Fibroblast of lung (primary cell): ENCODE results near the gene BNIPL. TPM values are rescaled to one million over a fixed set of nuclear protein-coding genes. Genes with fewer than 3 reads are reported as not detected.

Experiments used
- DNase-seq, 2 donors: peaks; one replicate each; pipeline versions ENCODE4 v3.0.0 to v3.0.0-alpha.2; 2010; ENCODE audit warnings: low read depth in 2 of 2
- H2AFZ ChIP-seq: 2 replicates; pipeline ENCODE4 v1.5.1; 2012; ENCODE audit warnings: low read length, control low read depth, inconsistent platforms
- H3K27ac ChIP-seq: 2 replicates; pipeline ENCODE4 v1.5.1; 2011; ENCODE audit warnings: low read length, control low read depth; ENCODE audit not compliant: insufficient read depth
- H3K27me3 ChIP-seq: 2 replicates; pipeline ENCODE4 v1.5.1; 2011; ENCODE audit warnings: mild to moderate bottlenecking, low read length; ENCODE audit not compliant: control insufficient read depth, insufficient read depth
- H3K36me3 ChIP-seq: 2 replicates; pipeline ENCODE4 v1.5.1; 2011; ENCODE audit warnings: low read length; ENCODE audit not compliant: control insufficient read depth, insufficient read depth
- H3K4me1 ChIP-seq: 2 replicates; pipeline ENCODE4 v1.5.1; 2011; ENCODE audit warnings: low read length; ENCODE audit not compliant: control insufficient read depth, insufficient read depth; ENCODE audit errors: extremely low read depth
- H3K4me2 ChIP-seq: 2 replicates; pipeline ENCODE4 v1.5.1; 2011; ENCODE audit warnings: low read length, control low read depth; ENCODE audit not compliant: insufficient read depth; ENCODE audit errors: extremely low read depth
- H3K4me3 ChIP-seq, 4 experiments: fragments of 200-600 bp in 1 of 4; sonication (generic) in 1 of 4; replicated peaks in 1 of 4; 2 replicates each; pipeline ENCODE4 v1.5.1; 2011 to 2016; ENCODE audit warnings: low read length in 4 of 4, low read depth in 3 of 4, mild to moderate bottlenecking in 3 of 4, control low read depth in 2 of 4, inconsistent platforms in 1 of 4, mixed read lengths in 1 of 4; ENCODE audit not compliant: insufficient read depth in 1 of 4; ENCODE audit errors: control extremely low read depth in 1 of 4
- H3K79me2 ChIP-seq: 2 replicates; pipeline ENCODE4 v1.5.1; 2012; ENCODE audit warnings: mild to moderate bottlenecking, low read length, inconsistent platforms; ENCODE audit not compliant: control insufficient read depth, insufficient read depth
- H3K9ac ChIP-seq: 2 replicates; pipeline ENCODE4 v1.5.1; 2011; ENCODE audit warnings: mild to moderate bottlenecking, low read length, control low read depth; ENCODE audit not compliant: insufficient read depth
- H3K9me3 ChIP-seq: 2 replicates; pipeline ENCODE4 v1.5.1; 2012; ENCODE audit warnings: low read depth, low read length; ENCODE audit not compliant: control insufficient read depth, insufficient read depth
- H4K20me1 ChIP-seq: 2 replicates; pipeline ENCODE4 v1.5.1; 2011; ENCODE audit warnings: low read length; ENCODE audit not compliant: control insufficient read depth, insufficient read depth; ENCODE audit errors: extremely low read depth
- EZH2 ChIP-seq: IDR thresholded peaks from 2 replicates; pipeline ENCODE4 v1.5.1; 2012; ENCODE audit warnings: low read length, control low read depth, mild to moderate bottlenecking; ENCODE audit errors: missing control alignments
- polyA minus RNA-seq: library from RNA; depleted of rRNA, polyadenylated mRNA; stranded (reverse); fragments of >200 nt; gene quantifications from 2 replicates; pipeline ENCODE4 v1.2.3, GENCODE V29; 2011; ENCODE audit warnings: low replicate concordance
- polyA plus RNA-seq, 2 donors: library from polyadenylated mRNA; depleted of rRNA in 1 of 2; stranded (reverse) in 1 of 2; unstranded in 1 of 2; fragments of >200 nt; gene quantifications; 2 replicates each; pipeline ENCODE4 v1.2.1, GENCODE V29; 2011 to 2012; ENCODE audit warnings: missing spikeins in 1 of 2
- total RNA-seq: library from RNA; depleted of rRNA; stranded (reverse); fragments of >200 nt; gene quantifications from 2 replicates; pipeline ENCODE4 v1.2.1, GENCODE V29; 2014
- TF ChIP-seq, protein P1 (sequence below), 2 donors: IDR thresholded peaks in 1 of 2; conservative IDR thresholded peaks in 1 of 2; 1 replicate in 1 of 2; 2 replicates in 1 of 2; pipeline ENCODE4 v1.5.1; 2011 to 2012; ENCODE audit warnings: low read length in 2 of 2, control low read depth in 1 of 2, inconsistent platforms in 1 of 2, low read depth in 1 of 2, mild to moderate bottlenecking in 1 of 2

BNIPL gene
- total RNA-seq (under 0.01 and 0.33 TPM in 2 replicates), polyA plus RNA-seq (0.07 and 0.10 TPM in 2 replicates), polyA minus RNA-seq (not detected in 2 replicates)
- 0.17 TPM in 1 of 2 replicates, not detected in the other for polyA plus RNA-seq (2012)

GRCh38 chr1:151036356-151036755 is at the start of gene BNIPL:
Gene BNIPL (plus strand): TSS chr1:151036586. CDS start chr1:151036726, 140 bp downstream.
- Histone ChIP-seq H3K4me1 (no peaks in the 10 kb centered on the region), H3K9ac (no peak within 1 kb of the TSS)

DNA sequence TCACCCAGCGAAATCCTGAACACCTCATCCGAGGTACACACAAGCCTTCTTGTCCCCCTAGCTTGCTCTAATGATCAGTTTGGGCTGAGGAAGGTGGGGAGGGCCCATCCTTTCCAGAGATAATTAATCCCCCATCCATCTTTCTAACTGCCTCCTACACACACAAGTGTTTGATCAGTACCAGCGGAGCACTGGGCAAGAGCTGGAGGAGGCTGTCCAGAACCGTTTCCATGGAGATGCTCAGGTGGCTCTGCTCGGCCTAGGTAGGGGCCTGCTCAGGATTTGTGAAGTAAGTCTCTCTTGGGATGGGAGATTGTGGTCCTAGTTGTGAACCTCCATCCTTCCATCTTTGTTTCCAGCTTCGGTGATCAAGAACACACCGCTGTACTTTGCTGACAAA is 48.5 kb upstream of the BNIPL start:
- H3K36me3 ChIP-seq = no peaks in the 10 kb centered on the region
- DNase-seq = no peak
- no peaks in the 10 kb centered on the region for H3K4me1 ChIP-seq
- TF ChIP-seq EZH2 = no peak
- TF ChIP-seq, protein P1, sequence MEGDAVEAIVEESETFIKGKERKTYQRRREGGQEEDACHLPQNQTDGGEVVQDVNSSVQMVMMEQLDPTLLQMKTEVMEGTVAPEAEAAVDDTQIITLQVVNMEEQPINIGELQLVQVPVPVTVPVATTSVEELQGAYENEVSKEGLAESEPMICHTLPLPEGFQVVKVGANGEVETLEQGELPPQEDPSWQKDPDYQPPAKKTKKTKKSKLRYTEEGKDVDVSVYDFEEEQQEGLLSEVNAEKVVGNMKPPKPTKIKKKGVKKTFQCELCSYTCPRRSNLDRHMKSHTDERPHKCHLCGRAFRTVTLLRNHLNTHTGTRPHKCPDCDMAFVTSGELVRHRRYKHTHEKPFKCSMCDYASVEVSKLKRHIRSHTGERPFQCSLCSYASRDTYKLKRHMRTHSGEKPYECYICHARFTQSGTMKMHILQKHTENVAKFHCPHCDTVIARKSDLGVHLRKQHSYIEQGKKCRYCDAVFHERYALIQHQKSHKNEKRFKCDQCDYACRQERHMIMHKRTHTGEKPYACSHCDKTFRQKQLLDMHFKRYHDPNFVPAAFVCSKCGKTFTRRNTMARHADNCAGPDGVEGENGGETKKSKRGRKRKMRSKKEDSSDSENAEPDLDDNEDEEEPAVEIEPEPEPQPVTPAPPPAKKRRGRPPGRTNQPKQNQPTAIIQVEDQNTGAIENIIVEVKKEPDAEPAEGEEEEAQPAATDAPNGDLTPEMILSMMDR (conservative IDR thresholded peaks at IDR 0.05 in 1 of 2, IDR thresholded peaks at IDR 0.05 in 1 of 2; ENCODE audit: low read depth in 1 of 2, low read length in 2 of 2) = no peak
- no peaks in the 10 kb centered on the region for H4K20me1 ChIP-seq
- H3K9ac ChIP-seq = no peak overlapping the region
- no peaks in the 10 kb centered on the region for H3K9me3 ChIP-seq
- no peak overlapping the region for H3K27ac ChIP-seq
- no peaks in the 10 kb centered on the region for H3K27me3 ChIP-seq
- no peaks in the 10 kb centered on the region for H3K79me2 ChIP-seq
- no peak overlapping the region for H2AFZ ChIP-seq
- no peak overlapping the region for H3K4me2 ChIP-seq
- H3K4me3 ChIP-seq = no peak overlapping the region

More at GRCh38 chr1:151036356-151036755, at the start of gene BNIPL:
- Histone ChIP-seq H3K27ac (no peak within 1 kb of the TSS), H3K4me2 (no peak within 1 kb of the TSS), H4K20me1 (no peaks in the 10 kb centered on the region), H3K36me3 (no peaks in the 10 kb centered on the region), H3K4me3 (no peak within 1 kb of the TSS), H3K27me3 (no peaks in the 10 kb centered on the region), H3K79me2 (no peaks in the 10 kb centered on the region), H2AFZ (no peak within 1 kb of the TSS), H3K9me3 (no peaks in the 10 kb centered on the region)
- TF ChIP-seq EZH2 = no peak
- TF ChIP-seq, protein P1 (conservative IDR thresholded peaks at IDR 0.05 in 1 of 2, IDR thresholded peaks at IDR 0.05 in 1 of 2; ENCODE audit: low read depth in 1 of 2, low read length in 2 of 2) = no peak
- DNase-seq = no peak

DNA sequence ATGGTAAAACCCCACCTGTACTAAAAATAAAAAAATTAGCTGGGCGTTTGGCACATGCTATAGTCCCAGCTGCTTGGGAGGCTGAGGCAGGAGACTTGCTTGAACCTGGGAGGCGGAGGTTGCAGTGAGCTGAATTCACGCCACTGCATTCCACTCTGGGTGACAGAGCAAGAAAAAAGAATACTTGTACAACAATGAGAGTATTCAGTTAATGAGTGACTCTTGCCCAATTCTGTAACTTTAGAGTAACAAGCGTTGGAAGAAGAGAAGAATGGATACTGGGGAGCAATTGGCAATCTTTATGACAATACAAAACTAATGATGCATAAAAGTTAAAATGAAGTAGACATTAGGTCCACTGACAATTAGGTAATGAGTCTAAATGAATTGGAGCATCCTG is 43.8 kb upstream of the BNIPL start:
- peaks cover 2% of the 10 kb centered on the region for H3K36me3 ChIP-seq
- H3K27ac ChIP-seq = no peak overlapping the region
- TF ChIP-seq EZH2 = no peak
- TF ChIP-seq, protein P1 (conservative IDR thresholded peaks at IDR 0.05 in 1 of 2, IDR thresholded peaks at IDR 0.05 in 1 of 2; ENCODE audit: low read depth in 1 of 2, low read length in 2 of 2) = no peak
- no peak overlapping the region for H3K9ac ChIP-seq
- no peaks in the 10 kb centered on the region for H3K9me3 ChIP-seq
- H3K79me2 ChIP-seq = no peaks in the 10 kb centered on the region
- H3K4me2 ChIP-seq = no peak overlapping the region
- H4K20me1 ChIP-seq = no peaks in the 10 kb centered on the region
- no peaks in the 10 kb centered on the region for H3K4me1 ChIP-seq
- no peaks in the 10 kb centered on the region for H3K27me3 ChIP-seq
- no peak for DNase-seq
- H2AFZ ChIP-seq = no peak overlapping the region
- no peak overlapping the region for H3K4me3 ChIP-seq
